ENCODE measurements around the gene HTATSF1. TPM values are rescaled to one million over a fixed set of nuclear protein-coding genes. Genes with fewer than 3 reads are reported as not detected.

HTATSF1 gene
- total RNA-seq, 4 donors from 2014 or later = 62.1 to 76.5 (median 69.4) TPM

DNA sequence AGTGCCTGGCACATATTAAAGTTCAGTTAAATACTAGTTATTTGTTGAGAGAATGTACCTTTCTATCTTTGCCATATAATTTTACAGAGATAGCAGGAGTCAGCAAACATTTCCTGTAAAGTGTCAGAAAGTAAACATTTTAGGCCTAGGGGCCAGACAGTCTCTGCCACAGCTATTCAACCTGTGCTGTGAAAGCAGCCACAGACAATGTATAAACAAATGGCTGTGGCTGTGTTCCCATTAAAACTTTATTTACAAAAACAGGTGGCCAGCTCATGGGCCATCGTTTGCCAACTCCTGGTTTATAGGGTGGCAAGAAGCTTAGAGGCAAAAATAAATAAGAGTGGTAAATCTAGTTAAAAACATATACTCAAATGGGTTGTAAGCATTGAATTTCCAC, 43.6 kb upstream of the HTATSF1 start:
- Histone ChIP-seq H3K36me3 (no peaks in the 10 kb centered on the region), H3K27me3 (no peaks in the 10 kb centered on the region), H3K9me3 (no peaks in the 10 kb centered on the region), H3K27ac (no peak overlapping the region), H3K4me3 (no peak overlapping the region), H3K4me1 (no peaks in the 10 kb centered on the region)
- TF ChIP-seq EP300 (IDR thresholded peaks at IDR 0.05) (no peak), POLR2AphosphoS5 (IDR thresholded peaks at IDR 0.05) (no peak), POLR2A (IDR thresholded peaks at IDR 0.05) (no peak)
- TF ChIP-seq, protein P1, sequence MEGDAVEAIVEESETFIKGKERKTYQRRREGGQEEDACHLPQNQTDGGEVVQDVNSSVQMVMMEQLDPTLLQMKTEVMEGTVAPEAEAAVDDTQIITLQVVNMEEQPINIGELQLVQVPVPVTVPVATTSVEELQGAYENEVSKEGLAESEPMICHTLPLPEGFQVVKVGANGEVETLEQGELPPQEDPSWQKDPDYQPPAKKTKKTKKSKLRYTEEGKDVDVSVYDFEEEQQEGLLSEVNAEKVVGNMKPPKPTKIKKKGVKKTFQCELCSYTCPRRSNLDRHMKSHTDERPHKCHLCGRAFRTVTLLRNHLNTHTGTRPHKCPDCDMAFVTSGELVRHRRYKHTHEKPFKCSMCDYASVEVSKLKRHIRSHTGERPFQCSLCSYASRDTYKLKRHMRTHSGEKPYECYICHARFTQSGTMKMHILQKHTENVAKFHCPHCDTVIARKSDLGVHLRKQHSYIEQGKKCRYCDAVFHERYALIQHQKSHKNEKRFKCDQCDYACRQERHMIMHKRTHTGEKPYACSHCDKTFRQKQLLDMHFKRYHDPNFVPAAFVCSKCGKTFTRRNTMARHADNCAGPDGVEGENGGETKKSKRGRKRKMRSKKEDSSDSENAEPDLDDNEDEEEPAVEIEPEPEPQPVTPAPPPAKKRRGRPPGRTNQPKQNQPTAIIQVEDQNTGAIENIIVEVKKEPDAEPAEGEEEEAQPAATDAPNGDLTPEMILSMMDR (IDR thresholded peaks at IDR 0.05) = no peak
- 20% methylated on average over 1 of the region's 1 CpG; no CpG with 5 or more reads in 1 of the 2 donors for WGBS, 2 donors (ENCODE audit: low coverage in 1 of 2)
- no peak for ATAC-seq

DNA sequence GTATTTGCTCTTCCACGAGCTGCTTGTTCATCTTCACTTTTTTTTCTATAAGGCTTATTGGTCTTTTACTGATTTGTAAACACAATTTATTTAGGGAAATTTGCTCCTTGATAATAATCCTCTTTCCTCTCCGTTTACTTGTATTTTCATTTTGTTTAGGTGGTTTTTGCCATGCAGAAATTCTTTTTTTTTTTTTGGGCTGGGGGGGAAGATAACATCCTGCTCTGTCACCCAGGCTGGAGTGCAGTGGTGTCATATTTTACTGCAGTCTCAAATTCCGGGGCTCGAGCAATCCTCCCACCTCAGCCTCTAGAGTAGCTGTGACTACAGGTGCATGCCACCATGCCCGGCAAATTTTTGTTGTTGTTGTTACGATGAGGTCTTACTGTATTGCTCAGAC, 41.3 kb upstream of the HTATSF1 start:
- Histone ChIP-seq H3K4me3 (no peak overlapping the region), H3K9me3 (no peaks in the 10 kb centered on the region), H3K4me1 (no peaks in the 10 kb centered on the region), H3K36me3 (no peaks in the 10 kb centered on the region), H3K27ac (no peak overlapping the region), H3K27me3 (no peaks in the 10 kb centered on the region)
- no peak for ATAC-seq
- 38 to 50% methylated on average over 1 to 2 of the region's 6 CpGs for WGBS, 2 donors (ENCODE audit: low coverage in 1 of 2)
- TF ChIP-seq POLR2A (IDR thresholded peaks at IDR 0.05) (no peak), EP300 (IDR thresholded peaks at IDR 0.05) (no peak), POLR2AphosphoS5 (IDR thresholded peaks at IDR 0.05) (no peak)
- TF ChIP-seq, protein P1 (IDR thresholded peaks at IDR 0.05) = no peak

DNA sequence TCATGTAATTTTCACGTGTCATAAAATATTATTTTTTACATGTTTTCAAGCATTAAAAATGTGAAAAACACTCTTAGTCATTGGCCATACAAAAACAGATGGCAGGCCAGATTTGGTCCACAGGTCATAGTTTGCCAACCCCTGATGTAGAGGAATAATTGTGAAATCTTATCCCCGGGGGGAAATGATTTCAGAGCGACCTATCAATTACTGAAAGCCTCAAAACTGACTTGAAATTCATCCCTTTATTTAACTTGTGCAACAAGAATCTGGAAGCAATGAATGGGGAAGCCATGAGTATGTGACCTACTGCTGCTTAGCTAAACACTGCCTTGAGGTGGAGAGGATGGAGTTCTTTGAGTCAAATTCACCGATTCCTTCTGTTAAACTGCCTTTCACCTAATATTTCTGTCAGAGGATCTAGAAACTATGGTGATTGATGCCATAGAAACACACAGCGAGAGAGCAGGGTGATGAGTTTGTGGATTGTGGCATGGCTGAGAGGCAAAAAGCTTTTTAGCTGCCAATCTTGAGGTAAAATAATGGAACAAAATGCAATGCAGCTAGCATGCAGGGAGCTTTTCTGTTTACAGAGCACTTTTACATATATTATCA, 40.0 kb upstream of the HTATSF1 start:
- peak; percentile 62 for ATAC-seq
- 30 to 67% methylated on average over 4 of the region's 5 CpGs for WGBS, 2 donors (ENCODE audit: low coverage in 1 of 2)
- no peak for TF ChIP-seq POLR2A (IDR thresholded peaks at IDR 0.05)
- TF ChIP-seq POLR2AphosphoS5 (IDR thresholded peaks at IDR 0.05) = no peak
- TF ChIP-seq EP300 (IDR thresholded peaks at IDR 0.05) = no peak
- TF ChIP-seq, protein P1 (IDR thresholded peaks at IDR 0.05) = no peak
- H3K4me1 ChIP-seq = no peaks in the 10 kb centered on the region
- no peaks in the 10 kb centered on the region for H3K9me3 ChIP-seq
- no peak overlapping the region for H3K27ac ChIP-seq
- no peak overlapping the region for H3K4me3 ChIP-seq
- H3K36me3 ChIP-seq = no peaks in the 10 kb centered on the region
- H3K27me3 ChIP-seq = no peaks in the 10 kb centered on the region

- H3K9me3 ChIP-seq = no peaks in the 10 kb centered on the region
- no peaks in the 10 kb centered on the region for H3K36me3 ChIP-seq
- TF ChIP-seq POLR2AphosphoS5 (IDR thresholded peaks at IDR 0.05) = no peak
- TF ChIP-seq POLR2A (IDR thresholded peaks at IDR 0.05) = no peak
- no peak for TF ChIP-seq EP300 (IDR thresholded peaks at IDR 0.05)
- TF ChIP-seq, protein P1 (IDR thresholded peaks at IDR 0.05) = no peak
- no peaks in the 10 kb centered on the region for H3K4me1 ChIP-seq
- no peak for ATAC-seq
- no peak overlapping the region for H3K27ac ChIP-seq
- 50% methylated on average over 2 of the region's 3 CpGs; no CpG with 5 or more reads in 1 of the 2 donors for WGBS, 2 donors (ENCODE audit: low coverage in 1 of 2)
- no peaks in the 10 kb centered on the region for H3K27me3 ChIP-seq
- no peak overlapping the region for H3K4me3 ChIP-seq
Observed at GRCh38 chrX:136464589-136464988, 32.8 kb upstream of the HTATSF1 start.

DNA sequence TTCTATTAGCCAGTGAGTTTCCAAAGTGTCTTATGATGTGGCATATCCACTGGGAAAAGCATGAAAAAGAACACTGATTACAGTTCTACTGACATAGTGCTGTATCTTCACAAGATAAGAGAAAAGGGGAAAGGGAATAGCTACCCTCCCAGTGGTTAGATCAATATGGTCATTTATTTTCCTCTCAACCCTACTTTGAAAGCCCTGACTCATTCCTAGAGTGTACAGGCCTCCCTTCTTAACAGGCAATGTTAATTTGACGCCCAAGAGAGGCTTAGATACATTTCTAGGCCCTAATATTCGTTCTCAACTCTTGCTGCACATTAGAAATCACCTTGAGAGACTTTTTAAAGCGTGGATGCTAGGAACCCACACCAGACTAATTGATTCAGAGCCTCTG, 30.1 kb upstream of the HTATSF1 start:
- 61 to 94% methylated on average over 2 of the region's 3 CpGs for WGBS, 2 donors (ENCODE audit: low coverage in 1 of 2)
- Histone ChIP-seq H3K27me3 (no peaks in the 10 kb centered on the region), H3K9me3 (no peaks in the 10 kb centered on the region), H3K36me3 (no peaks in the 10 kb centered on the region), H3K27ac (no peak overlapping the region), H3K4me1 (no peaks in the 10 kb centered on the region), H3K4me3 (no peak overlapping the region)
- TF ChIP-seq, protein P1 (IDR thresholded peaks at IDR 0.05) = no peak
- TF ChIP-seq POLR2AphosphoS5 (IDR thresholded peaks at IDR 0.05) = no peak
- no peak for TF ChIP-seq POLR2A (IDR thresholded peaks at IDR 0.05)
- TF ChIP-seq EP300 (IDR thresholded peaks at IDR 0.05) = no peak
- no peak for ATAC-seq
